ENCODE results near the gene GLI2.

The GLI2 gene

DNA sequence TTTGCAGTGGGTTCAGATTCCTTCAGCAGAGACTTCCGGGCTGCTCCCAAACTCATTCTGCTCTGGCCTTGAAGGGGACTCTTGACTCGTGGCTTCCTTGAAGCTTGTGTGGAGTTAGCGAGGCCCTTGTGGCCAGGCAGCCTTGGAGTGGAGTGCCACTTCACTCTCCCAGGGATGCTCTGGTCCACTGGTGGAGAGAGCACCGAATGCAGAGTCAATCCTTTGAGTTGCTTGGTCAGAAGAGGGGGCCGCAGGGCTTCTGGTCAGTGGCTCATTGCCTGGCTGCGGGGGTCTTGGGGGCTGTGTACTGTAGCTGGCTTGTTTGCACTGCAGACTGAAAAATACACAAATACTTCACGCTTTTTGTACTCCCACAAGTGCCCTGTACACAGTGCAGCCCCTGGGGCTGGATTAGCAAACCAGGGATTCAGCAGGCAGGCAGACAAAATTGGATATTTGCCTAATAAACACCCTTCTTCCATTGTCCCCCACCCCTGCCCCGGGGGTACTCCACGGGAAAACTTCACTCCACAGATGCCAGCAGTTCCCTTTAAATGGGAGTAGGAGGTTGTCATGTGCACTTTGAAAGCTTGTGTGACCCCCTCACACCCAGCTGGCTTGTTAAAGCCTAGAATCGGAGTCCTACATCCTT lies 3.2 kb downstream of the GLI2 start:
- TF ChIP-seq, protein P1, sequence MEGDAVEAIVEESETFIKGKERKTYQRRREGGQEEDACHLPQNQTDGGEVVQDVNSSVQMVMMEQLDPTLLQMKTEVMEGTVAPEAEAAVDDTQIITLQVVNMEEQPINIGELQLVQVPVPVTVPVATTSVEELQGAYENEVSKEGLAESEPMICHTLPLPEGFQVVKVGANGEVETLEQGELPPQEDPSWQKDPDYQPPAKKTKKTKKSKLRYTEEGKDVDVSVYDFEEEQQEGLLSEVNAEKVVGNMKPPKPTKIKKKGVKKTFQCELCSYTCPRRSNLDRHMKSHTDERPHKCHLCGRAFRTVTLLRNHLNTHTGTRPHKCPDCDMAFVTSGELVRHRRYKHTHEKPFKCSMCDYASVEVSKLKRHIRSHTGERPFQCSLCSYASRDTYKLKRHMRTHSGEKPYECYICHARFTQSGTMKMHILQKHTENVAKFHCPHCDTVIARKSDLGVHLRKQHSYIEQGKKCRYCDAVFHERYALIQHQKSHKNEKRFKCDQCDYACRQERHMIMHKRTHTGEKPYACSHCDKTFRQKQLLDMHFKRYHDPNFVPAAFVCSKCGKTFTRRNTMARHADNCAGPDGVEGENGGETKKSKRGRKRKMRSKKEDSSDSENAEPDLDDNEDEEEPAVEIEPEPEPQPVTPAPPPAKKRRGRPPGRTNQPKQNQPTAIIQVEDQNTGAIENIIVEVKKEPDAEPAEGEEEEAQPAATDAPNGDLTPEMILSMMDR (IDR thresholded peaks at IDR 0.05; ENCODE audit: extremely low read depth, insufficient read depth, missing control alignments) = no peak
- in situ Hi-C loops (cut with MboI; ENCODE audit: low pct_unique_long_range_greater_than_20kb, low sequenced_read_pairs, unreplicated experiment) = no loop called here

DNA sequence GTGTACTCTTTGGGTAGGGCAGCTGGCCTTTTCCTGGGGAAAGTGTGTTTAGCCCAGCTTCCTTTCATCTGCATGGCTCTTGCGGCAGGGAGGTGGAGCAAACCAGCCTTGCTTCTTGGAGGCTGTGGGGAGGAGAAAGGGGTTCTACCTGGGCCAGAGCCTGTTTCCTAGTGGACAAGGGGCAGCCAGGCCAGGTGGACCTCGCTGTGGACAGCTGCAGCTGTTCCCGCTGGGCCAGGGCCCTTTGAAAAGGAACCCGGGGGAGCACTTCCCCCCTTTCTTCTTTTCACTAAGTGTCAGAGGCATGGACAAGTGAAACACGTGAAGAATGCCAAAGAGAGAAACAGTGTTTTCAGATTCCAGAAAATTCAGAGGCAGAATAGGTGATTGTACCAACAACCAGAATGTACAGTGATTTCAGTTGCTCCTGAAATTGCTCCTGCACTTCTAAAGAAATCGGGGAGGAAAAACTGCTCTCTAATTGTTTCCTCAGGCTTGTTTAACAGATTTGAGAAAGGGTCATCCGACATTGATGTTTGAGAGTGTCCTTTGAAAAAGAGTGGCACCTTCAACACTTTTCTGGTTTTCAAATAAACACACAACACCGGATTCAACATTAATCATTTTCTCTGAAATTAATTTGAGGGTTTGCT lies 3.9 kb downstream of the GLI2 start:
- in situ Hi-C loops (cut with MboI; ENCODE audit: low pct_unique_long_range_greater_than_20kb, low sequenced_read_pairs, unreplicated experiment) = no loop called here
- TF ChIP-seq, protein P1 (IDR thresholded peaks at IDR 0.05; ENCODE audit: extremely low read depth, insufficient read depth, missing control alignments) = no peak
- DNase-seq (ENCODE audit: low spot score) = no peak

More for the DNA sequence above, 3.2 kb downstream of the GLI2 start:
- DNase-seq (ENCODE audit: low spot score) = no peak

DNA sequence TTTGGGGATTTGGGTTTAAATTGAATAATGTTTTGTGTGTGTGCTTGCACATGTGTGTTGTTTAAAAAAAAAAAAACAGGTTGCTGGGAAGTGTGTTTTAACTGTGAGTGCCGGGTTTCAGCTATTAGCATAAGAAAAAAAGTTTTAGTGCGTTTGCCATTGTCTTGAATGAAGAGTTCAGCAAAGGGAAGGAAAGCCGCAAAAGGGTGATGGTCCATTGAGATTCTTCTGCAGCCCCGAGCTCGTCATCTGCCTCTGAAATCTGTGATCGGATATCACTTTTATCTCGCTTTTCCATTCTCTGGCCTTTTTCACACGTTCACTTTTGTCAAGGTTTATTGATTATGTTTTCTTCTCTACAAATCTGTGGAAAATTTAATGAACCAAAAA lies 4.7 kb downstream of the GLI2 start:
- no peak for DNase-seq (ENCODE audit: low spot score)
- in situ Hi-C loops (cut with MboI; ENCODE audit: low pct_unique_long_range_greater_than_20kb, low sequenced_read_pairs, unreplicated experiment) = no loop called here
- TF ChIP-seq, protein P1 (IDR thresholded peaks at IDR 0.05; ENCODE audit: extremely low read depth, insufficient read depth, missing control alignments) = no peak

DNA sequence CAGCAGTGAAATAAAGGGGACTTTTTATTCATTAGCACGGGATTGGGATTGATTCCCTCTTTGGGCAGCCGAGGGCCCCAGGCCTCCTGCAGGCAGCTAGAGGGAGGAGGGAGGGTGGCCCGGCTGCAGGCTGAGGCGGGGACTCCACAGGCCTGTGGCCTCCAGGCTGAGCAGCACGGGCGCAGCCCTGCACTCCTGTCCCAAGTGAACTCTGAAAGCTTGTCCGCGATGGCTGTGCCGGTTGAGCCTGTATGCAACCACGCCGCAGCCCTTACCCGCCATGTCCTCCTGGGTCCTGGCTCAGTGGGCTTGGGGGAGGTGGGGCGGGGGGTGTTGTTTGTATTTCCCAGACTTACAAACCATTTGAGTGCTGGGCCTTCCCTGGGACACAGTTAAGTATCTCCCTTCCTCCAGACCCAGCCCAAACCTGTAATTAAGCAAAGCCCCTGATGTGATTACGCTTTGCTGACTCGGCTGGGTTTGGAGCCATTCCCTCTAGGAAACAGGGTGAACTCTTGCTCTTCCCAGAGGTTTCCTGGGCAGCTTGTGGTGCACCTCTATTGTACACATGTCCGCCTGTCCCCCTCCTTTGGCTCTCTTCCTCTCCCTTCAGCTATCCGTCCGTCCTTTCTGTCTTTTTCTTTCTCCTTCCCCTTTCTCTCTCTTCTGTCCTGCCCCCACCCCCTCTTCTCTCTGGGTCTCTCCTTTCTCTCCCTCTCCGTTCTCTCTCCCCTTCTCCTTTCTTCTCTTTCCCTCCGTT lies 5.3 kb downstream of the GLI2 start:
- in situ Hi-C loops (cut with MboI; ENCODE audit: low pct_unique_long_range_greater_than_20kb, low sequenced_read_pairs, unreplicated experiment) = no loop called here

DNA sequence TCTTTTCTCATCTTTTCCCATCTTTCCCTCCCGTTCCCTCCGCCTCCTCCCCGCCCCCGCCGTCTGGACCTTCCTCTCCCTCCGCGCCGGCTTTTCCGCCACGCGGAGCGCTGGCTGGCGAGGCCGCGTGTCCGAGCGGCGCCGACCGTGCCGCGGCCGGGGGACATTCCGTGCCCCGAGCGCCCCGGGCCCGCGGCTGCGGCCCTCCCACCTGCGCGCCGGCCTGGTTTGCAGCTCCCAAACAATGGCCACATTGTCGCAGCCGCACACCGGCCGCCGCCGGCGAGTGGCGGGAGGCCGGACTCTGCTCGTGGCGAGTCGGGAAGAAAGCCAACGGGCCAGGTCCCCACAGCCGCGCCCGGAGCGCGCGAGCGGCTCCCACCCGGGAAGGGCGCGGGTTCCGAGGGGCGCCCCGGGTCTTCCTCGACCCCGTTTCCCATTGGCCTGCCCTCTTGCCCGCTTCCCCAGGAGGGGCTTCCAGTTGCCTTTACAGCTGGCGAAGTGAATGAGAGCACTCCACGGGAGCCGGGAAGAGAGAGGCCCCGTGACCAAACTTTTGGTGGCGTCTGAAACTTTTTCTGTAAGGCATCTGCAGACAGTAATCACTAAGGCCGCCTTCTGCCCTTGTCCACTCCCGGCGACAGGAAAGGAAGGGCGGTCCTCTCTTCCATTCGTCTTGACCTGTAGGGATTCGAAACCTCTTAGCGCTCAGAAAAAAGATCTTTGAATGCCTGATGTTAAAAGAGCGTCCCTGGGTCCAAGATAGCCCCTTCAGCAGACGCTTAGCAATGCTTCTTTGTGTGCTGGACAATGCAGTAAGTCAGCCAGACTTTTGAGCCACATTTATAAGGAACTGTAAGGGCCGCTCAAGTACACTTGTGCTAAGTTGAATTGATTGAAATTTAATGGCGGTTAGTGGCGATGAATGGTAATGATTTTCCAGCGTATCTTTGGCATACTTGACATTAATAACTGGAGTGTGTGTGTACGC lies 6.2 kb downstream of the GLI2 start:
- no peak for DNase-seq (ENCODE audit: low spot score)
- TF ChIP-seq, protein P1 (IDR thresholded peaks at IDR 0.05; ENCODE audit: extremely low read depth, insufficient read depth, missing control alignments) = no peak
- in situ Hi-C loops (cut with MboI; ENCODE audit: low pct_unique_long_range_greater_than_20kb, low sequenced_read_pairs, unreplicated experiment) = no loop called here

More for the DNA sequence above, 5.3 kb downstream of the GLI2 start:
- TF ChIP-seq, protein P1 (IDR thresholded peaks at IDR 0.05; ENCODE audit: extremely low read depth, insufficient read depth, missing control alignments) = no peak
- no peak for DNase-seq (ENCODE audit: low spot score)

DNA sequence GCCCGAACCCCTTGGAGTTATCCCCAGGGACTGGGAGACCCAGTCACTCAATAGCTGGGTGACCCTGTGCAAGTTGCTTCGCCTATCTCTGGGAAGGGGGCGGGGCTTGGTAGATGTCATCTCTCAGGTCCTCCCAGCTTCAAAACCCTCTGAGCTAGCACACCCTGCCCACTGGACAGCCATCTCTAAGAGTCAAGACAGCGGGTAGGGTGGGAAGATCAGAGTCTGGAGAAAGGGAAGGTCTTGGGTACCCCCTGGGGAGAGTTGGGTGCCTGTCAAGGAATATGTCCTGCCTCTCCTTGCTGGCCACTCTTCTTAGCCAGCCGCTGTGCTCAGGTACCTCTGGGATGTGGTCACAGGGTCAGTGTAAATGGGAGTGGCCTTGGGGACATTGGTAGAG lies 8.0 kb downstream of the GLI2 start:
- in situ Hi-C loops (cut with MboI; ENCODE audit: low pct_unique_long_range_greater_than_20kb, low sequenced_read_pairs, unreplicated experiment) = no loop called here
- no peak for DNase-seq (ENCODE audit: low spot score)
- TF ChIP-seq, protein P1 (IDR thresholded peaks at IDR 0.05; ENCODE audit: extremely low read depth, insufficient read depth, missing control alignments) = no peak
